Measurements from ENCODE around the gene FPGS. TPM values are rescaled to one million over a fixed set of nuclear protein-coding genes. Genes with fewer than 3 reads are reported as not detected.

FPGS gene
- total RNA-seq, 4 donors from 2014 or later = 31.4 to 144 (median 74.8) TPM

- intact Hi-C loops (cut with DNase I; ENCODE audit: low total_unique reads) = no loop called here
- Histone ChIP-seq H3K4me1 (peaks cover 0 to 20% (median 13%) of the 10 kb centered on the region in 4 donors), H3K27me3 (no peaks in the 10 kb centered on the region), H3K9me3 (no peaks in the 10 kb centered on the region), H3K36me3 (no peaks in the 10 kb centered on the region), H3K4me3 (no peak overlapping the region), H3K27ac (no peak overlapping the region)
- TF ChIP-seq POLR2A (IDR thresholded peaks at IDR 0.05) = no peak
- TF ChIP-seq, protein P1, sequence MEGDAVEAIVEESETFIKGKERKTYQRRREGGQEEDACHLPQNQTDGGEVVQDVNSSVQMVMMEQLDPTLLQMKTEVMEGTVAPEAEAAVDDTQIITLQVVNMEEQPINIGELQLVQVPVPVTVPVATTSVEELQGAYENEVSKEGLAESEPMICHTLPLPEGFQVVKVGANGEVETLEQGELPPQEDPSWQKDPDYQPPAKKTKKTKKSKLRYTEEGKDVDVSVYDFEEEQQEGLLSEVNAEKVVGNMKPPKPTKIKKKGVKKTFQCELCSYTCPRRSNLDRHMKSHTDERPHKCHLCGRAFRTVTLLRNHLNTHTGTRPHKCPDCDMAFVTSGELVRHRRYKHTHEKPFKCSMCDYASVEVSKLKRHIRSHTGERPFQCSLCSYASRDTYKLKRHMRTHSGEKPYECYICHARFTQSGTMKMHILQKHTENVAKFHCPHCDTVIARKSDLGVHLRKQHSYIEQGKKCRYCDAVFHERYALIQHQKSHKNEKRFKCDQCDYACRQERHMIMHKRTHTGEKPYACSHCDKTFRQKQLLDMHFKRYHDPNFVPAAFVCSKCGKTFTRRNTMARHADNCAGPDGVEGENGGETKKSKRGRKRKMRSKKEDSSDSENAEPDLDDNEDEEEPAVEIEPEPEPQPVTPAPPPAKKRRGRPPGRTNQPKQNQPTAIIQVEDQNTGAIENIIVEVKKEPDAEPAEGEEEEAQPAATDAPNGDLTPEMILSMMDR (IDR thresholded peaks at IDR 0.05) = no peak
- TF ChIP-seq EP300 (IDR thresholded peaks at IDR 0.05; ENCODE audit: low read depth) = no peak
- no peak for TF ChIP-seq POLR2AphosphoS5 (IDR thresholded peaks at IDR 0.05)
- in situ Hi-C loops (cut with MboI; ENCODE audit: low pct_ligation_motif_present in 1 of 4, low pct_unique_long_range_greater_than_20kb in 1 of 4, low sequenced_read_pairs in 3 of 4) = no loop called here
- 85 to 100% methylated on average over 2 to 10 of the region's 10 CpGs for WGBS, 2 donors (ENCODE audit: low coverage in 1 of 2)
- DNase-seq = no peak
These were observed 28.7 kb upstream of the FPGS start for GRCh38 chr9:127773981-127774380.

DNA sequence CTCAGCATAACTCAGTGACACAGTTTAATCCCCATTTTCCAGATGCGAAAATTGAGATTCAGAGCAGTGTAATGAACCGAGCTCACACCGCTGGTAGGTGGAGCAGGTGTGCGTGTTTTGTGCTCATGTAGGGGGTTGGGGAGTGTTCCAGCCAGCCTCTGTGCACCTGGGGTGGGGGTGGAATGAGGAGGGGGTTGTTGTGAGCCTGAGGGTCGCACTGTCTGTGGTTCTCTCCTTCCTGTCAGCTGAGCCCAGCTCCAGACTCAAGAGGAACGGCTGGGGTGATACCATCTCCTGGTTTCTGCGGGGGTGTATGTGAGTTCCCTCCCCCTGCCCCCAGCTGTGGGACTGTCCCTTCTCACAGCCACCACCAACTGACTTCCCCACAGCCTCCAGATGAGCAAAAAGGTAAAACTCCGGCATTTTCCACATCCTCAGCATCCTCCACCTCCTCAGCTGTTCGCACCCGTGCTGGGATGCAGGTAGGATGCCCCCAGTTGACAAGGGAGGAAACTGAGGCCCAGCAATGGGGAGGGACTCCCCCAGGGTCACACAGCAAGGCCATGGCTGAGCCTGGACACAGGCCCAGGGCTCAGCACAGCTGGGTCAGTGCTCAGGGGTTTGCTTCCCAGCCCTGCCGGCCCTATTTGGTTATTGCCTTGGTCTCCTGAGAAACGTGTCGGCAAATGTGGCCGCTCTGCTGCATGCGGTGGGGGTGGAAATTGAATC lies 26.3 kb upstream of the FPGS start:
- intact Hi-C loops (cut with DNase I; ENCODE audit: low total_unique reads) = no loop called here
- H3K4me3 ChIP-seq = peak overlapping the region in 2 of 4 donors; percentile 15 to 27
- no peaks in the 10 kb centered on the region for H3K9me3 ChIP-seq
- DNase-seq = peak; percentile 78
- H3K36me3 ChIP-seq = no peaks in the 10 kb centered on the region
- H3K27ac ChIP-seq = peak overlapping the region; percentile 22 to 85 (median 74)
- WGBS, 2 donors (ENCODE audit: low coverage in 1 of 2) = 70 to 83% methylated on average over 1 to 13 of the region's 15 CpGs
- H3K4me1 ChIP-seq = peaks cover 0 to 15% (median 7%) of the 10 kb centered on the region in 4 donors
- no peaks in the 10 kb centered on the region for H3K27me3 ChIP-seq
- no peak for TF ChIP-seq POLR2A (IDR thresholded peaks at IDR 0.05)
- TF ChIP-seq, protein P1 (IDR thresholded peaks at IDR 0.05) = no peak
- in situ Hi-C loops (cut with MboI; ENCODE audit: low pct_ligation_motif_present in 1 of 4, low pct_unique_long_range_greater_than_20kb in 1 of 4, low sequenced_read_pairs in 3 of 4) = loop anchor here in 1 of 4 donors (25.0 kb wide), 1 partner anchor 136 kb away; the partner anchor contains the start of gene ST6GALNAC4

GRCh38 chr9:127776924-127777289 lies 25.8 kb upstream of the FPGS start:
- Histone ChIP-seq H3K4me1 (peaks cover 0 to 11% (median 5%) of the 10 kb centered on the region in 4 donors), H3K36me3 (no peaks in the 10 kb centered on the region), H3K4me3 (peak overlapping the region in 2 of 4 donors; percentile 1 to 27), H3K9me3 (no peaks in the 10 kb centered on the region), H3K27ac (peak overlapping the region; percentile 4 to 85 (median 74)), H3K27me3 (no peaks in the 10 kb centered on the region)
- in situ Hi-C loops (cut with MboI; ENCODE audit: low pct_ligation_motif_present in 1 of 4, low pct_unique_long_range_greater_than_20kb in 1 of 4, low sequenced_read_pairs in 3 of 4) = loop anchor here in 1 of 4 donors (25.0 kb wide), 1 partner anchor 135 kb away; the partner anchor contains the start of gene ST6GALNAC4
- no peak for DNase-seq
- intact Hi-C loops (cut with DNase I; ENCODE audit: low total_unique reads) = no loop called here
- 48% methylated on average over 5 of the region's 5 CpGs; no CpG with 5 or more reads in 1 of the 2 donors for WGBS, 2 donors (ENCODE audit: low coverage in 1 of 2)
- TF ChIP-seq POLR2AphosphoS5 (IDR thresholded peaks at IDR 0.05) (no peak), EP300 (IDR thresholded peaks at IDR 0.05; ENCODE audit: low read depth) (no peak), POLR2A (IDR thresholded peaks at IDR 0.05) (no peak)
- TF ChIP-seq, protein P1 (IDR thresholded peaks at IDR 0.05) = no peak

GRCh38 chr9:127777368-127777980 lies 25.2 kb upstream of the FPGS start:
- Histone ChIP-seq H3K4me1 (peaks cover 0 to 11% (median 5%) of the 10 kb centered on the region in 4 donors), H3K36me3 (no peaks in the 10 kb centered on the region), H3K27ac (peak overlapping the region; percentile 66 to 85 (median 74)), H3K27me3 (no peaks in the 10 kb centered on the region), H3K4me3 (peak overlapping the region in 2 of 4 donors; percentile 1 to 27), H3K9me3 (no peaks in the 10 kb centered on the region)
- TF ChIP-seq POLR2A (IDR thresholded peaks at IDR 0.05) (no peak), POLR2AphosphoS5 (IDR thresholded peaks at IDR 0.05) (no peak), EP300 (IDR thresholded peaks at IDR 0.05; ENCODE audit: low read depth) (no peak)
- TF ChIP-seq, protein P1 (IDR thresholded peaks at IDR 0.05) = no peak
- 55% methylated on average over 18 of the region's 18 CpGs; no CpG with 5 or more reads in 1 of the 2 donors for WGBS, 2 donors (ENCODE audit: low coverage in 1 of 2)
- in situ Hi-C loops (cut with MboI; ENCODE audit: low pct_ligation_motif_present in 1 of 4, low pct_unique_long_range_greater_than_20kb in 1 of 4, low sequenced_read_pairs in 3 of 4) (loop anchor here in 1 of 4 donors (25.0 kb wide), 1 partner anchor 135 kb away; the partner anchor contains the start of gene ST6GALNAC4), intact Hi-C loops (cut with DNase I; ENCODE audit: low total_unique reads) (no loop called here)
- DNase-seq = no peak
